Loucy (cell line): Measurements from ENCODE around the gene WNK1.

ENCODE experiments used
- EZH2phosphoT487 ChIP-seq: fragments of 200-600 bp; IDR thresholded peaks from 2 replicates; pipeline ENCODE4 v1.6.1; 2018; ENCODE audit warnings: antibody characterized with exemption, mild to moderate bottlenecking, moderate library complexity, borderline replicate concordance
- TF ChIP-seq, protein P1 (sequence below): fragments of 200-600 bp; sonication (generic); conservative IDR thresholded peaks from 2 replicates; pipeline ENCODE4 v1.5.1; 2014; ENCODE audit warnings: mild to moderate bottlenecking, antibody characterized with exemption, low read length

DNA sequence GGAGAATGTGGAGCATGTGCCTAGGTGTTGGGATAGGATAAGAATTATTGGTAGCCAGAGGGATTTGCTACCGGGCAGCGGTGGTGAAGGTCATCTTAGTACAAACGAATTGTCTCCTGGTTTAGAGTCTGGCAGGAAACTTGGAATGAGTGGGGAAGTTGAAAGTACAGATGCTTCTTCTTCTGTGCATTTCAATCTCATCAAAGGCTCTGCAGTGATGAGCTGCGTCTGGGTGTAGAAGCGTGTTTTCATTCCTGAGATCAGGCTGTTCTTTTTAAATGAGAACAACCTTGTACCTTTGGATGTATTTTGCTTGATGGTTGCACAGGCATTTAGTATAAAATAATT is 2.1 kb downstream of the WNK1 start:
- TF ChIP-seq, protein P1, sequence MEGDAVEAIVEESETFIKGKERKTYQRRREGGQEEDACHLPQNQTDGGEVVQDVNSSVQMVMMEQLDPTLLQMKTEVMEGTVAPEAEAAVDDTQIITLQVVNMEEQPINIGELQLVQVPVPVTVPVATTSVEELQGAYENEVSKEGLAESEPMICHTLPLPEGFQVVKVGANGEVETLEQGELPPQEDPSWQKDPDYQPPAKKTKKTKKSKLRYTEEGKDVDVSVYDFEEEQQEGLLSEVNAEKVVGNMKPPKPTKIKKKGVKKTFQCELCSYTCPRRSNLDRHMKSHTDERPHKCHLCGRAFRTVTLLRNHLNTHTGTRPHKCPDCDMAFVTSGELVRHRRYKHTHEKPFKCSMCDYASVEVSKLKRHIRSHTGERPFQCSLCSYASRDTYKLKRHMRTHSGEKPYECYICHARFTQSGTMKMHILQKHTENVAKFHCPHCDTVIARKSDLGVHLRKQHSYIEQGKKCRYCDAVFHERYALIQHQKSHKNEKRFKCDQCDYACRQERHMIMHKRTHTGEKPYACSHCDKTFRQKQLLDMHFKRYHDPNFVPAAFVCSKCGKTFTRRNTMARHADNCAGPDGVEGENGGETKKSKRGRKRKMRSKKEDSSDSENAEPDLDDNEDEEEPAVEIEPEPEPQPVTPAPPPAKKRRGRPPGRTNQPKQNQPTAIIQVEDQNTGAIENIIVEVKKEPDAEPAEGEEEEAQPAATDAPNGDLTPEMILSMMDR: no peak
- no peak for TF ChIP-seq EZH2phosphoT487
